ENCODE data around the gene COQ8A. TPM values are rescaled to one million over a fixed set of nuclear protein-coding genes. Genes with fewer than 3 reads are reported as not detected.
"Not testable (repeated sequence)": the region's sequence is repeated elsewhere in the genome, so short reads cannot be mapped to it uniquely, and the experiment has no call there.

The COQ8A gene
- total RNA-seq, 2 donors from 2014 or later = 116 to 134 TPM

DNA sequence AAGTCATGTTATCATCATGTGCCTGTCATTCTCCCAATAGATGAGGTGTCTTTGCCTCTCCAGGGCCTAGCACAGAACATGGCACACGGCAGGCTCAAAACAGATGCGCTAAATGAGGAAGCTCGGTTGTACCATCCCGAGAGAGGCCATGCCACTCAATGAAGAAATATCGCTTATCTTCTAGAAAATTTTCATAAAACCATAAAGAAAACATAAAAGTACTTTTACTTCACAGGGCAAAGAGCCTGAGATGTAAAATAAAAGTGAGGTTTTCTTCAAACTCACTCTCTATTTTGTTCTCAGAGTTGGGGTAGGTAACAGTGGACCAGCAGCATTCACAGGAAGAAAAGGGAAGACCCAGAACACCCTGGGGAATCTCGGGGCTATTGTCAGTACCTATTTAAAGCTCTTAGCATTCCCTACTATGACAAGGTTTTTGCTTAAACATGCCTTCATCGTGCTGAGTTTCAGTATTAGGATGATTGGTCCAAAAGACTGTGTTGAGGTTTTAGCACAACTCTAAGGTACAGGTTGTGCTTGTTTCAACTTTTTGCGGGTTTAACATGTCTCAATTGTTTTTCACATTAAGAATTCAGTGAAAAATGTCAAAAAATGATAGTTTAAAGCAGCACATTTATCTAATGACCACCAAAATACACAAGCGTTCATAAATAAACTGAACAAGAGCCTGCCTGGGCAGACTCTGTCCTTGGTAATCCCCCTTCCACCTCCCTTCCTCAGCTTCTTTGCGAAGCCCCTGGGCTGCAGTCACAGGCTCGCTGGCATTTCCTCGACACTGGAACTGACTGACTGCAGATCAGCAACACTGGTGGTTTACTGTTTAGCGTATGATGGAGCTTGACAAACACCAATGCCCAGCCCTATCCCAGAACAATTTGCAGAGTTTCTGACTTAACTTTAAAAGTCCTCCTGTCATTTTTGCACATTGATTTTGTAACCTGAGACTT lies 55.6 kb downstream of the COQ8A start:
- ATAC-seq = no peak
- DNase-seq = no peak
- TF ChIP-seq, protein P1, sequence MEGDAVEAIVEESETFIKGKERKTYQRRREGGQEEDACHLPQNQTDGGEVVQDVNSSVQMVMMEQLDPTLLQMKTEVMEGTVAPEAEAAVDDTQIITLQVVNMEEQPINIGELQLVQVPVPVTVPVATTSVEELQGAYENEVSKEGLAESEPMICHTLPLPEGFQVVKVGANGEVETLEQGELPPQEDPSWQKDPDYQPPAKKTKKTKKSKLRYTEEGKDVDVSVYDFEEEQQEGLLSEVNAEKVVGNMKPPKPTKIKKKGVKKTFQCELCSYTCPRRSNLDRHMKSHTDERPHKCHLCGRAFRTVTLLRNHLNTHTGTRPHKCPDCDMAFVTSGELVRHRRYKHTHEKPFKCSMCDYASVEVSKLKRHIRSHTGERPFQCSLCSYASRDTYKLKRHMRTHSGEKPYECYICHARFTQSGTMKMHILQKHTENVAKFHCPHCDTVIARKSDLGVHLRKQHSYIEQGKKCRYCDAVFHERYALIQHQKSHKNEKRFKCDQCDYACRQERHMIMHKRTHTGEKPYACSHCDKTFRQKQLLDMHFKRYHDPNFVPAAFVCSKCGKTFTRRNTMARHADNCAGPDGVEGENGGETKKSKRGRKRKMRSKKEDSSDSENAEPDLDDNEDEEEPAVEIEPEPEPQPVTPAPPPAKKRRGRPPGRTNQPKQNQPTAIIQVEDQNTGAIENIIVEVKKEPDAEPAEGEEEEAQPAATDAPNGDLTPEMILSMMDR (IDR thresholded peaks at IDR 0.05) = no peak
- TF ChIP-seq POLR2A (IDR thresholded peaks at IDR 0.05) = no peak
- WGBS, 2 donors = 82 to 85% methylated on average over 13 of the region's 13 CpGs
- intact Hi-C loops (cut with DNase I) = no loop called here
- Histone ChIP-seq H3K27ac (no peak overlapping the region), H3K9me3 (no peaks in the 10 kb centered on the region), H3K36me3 (replicated peaks in 1 of 2; ENCODE audit: insufficient read depth in 1 of 2, low read depth in 2 of 2) (no peaks in the 10 kb centered on the region), H3K27me3 (no peaks in the 10 kb centered on the region), H3K4me1 (peaks cover 7% of the 10 kb centered on the region), H3K4me3 (no peak overlapping the region)

DNA sequence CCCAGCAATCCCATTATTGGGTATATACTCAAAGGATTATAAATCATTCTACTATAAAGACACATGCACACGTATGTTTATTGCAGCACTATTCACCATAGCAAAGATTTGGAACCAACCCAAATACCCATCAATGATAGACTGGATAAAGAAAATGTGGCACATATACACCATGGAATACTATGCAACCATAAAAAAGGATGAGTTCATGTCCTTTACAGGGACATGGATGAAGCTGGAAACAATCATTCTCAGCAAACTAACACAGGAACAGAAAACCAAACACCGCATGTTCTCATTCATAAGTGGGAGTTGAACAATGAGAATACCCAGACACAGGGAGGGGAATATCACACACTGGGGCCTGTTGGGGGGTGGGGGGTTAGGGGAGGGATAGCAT lies 59.5 kb downstream of the COQ8A start:
- H3K27me3 ChIP-seq; H3K9me3 ChIP-seq; H3K4me1 ChIP-seq; H3K27ac ChIP-seq; H3K36me3 ChIP-seq (replicated peaks in 1 of 2; ENCODE audit: insufficient read depth in 1 of 2, low read depth in 2 of 2); ATAC-seq; intact Hi-C loops (cut with DNase I); DNase-seq; H3K4me3 ChIP-seq: not testable (repeated sequence)
- 93 to 98% methylated on average over 2 of the region's 2 CpGs for WGBS, 2 donors

DNA sequence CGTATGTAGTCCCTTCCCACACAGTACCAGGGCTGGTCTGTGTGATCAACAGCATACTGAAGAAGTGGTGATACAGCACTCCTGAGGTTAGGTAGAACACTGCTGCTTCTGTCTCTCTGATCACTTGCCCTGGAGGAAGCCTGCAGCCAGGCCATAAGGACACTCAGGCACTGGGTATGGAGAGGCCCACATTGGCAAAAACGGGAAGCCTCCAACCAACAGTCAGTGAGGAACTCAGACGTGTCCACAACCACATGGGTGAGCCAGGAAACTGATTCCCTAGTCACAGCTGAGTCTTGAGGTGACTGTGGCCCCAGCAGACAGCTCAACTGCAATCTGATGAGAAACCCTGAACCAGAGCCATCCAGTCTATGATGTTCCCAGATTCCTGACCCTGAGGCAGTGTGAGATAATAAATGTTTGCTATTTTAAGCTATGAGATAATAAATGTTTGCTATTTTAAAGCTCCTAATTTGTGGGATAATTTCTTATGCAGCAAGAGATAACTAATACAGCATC lies 62.5 kb downstream of the COQ8A start:
- DNase-seq (no peak), ATAC-seq (no peak)
- Histone ChIP-seq H3K36me3 (replicated peaks in 1 of 2; ENCODE audit: insufficient read depth in 1 of 2, low read depth in 2 of 2) (peaks cover 0 to 2% of the 10 kb centered on the region in 2 donors), H3K9me3 (no peaks in the 10 kb centered on the region), H3K27ac (no peak overlapping the region), H3K4me1 (no peaks in the 10 kb centered on the region), H3K27me3 (no peaks in the 10 kb centered on the region), H3K4me3 (no peak overlapping the region)
- intact Hi-C loops (cut with DNase I) = no loop called here
- WGBS, 2 donors = 50 to 54% methylated on average over 3 of the region's 3 CpGs
- TF ChIP-seq POLR2A (IDR thresholded peaks at IDR 0.05) = no peak
- TF ChIP-seq, protein P1 (IDR thresholded peaks at IDR 0.05) = no peak

DNA sequence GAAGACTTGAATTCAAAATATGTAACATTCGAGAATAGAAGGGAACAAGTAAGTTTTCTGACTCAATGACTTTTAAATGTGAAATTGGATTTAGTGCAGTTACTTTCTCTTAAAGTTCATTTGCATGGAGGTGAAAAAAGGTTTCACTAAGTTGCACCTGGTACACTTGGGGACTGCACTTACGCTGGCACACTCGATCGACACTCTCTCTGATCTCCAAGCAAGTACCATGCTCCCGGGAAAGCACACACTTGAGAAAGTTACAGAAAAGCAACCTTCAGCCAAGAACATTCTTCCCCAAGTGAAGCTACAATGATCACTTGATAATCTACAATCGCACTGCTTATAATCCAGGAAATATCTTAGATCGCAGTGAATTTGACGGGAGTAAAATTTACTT lies 63.1 kb downstream of the COQ8A start:
- WGBS, 2 donors = 95 to 97% methylated on average over 8 of the region's 8 CpGs
- Histone ChIP-seq H3K4me1 (no peaks in the 10 kb centered on the region), H3K9me3 (no peaks in the 10 kb centered on the region), H3K27ac (no peak overlapping the region), H3K36me3 (replicated peaks in 1 of 2; ENCODE audit: insufficient read depth in 1 of 2, low read depth in 2 of 2) (peaks cover 0 to 2% of the 10 kb centered on the region in 2 donors), H3K27me3 (no peaks in the 10 kb centered on the region), H3K4me3 (no peak overlapping the region)
- TF ChIP-seq, protein P1 (IDR thresholded peaks at IDR 0.05) = no peak
- TF ChIP-seq POLR2A (IDR thresholded peaks at IDR 0.05) = no peak
- DNase-seq = no peak
- intact Hi-C loops (cut with DNase I) = no loop called here
- ATAC-seq = no peak

DNA sequence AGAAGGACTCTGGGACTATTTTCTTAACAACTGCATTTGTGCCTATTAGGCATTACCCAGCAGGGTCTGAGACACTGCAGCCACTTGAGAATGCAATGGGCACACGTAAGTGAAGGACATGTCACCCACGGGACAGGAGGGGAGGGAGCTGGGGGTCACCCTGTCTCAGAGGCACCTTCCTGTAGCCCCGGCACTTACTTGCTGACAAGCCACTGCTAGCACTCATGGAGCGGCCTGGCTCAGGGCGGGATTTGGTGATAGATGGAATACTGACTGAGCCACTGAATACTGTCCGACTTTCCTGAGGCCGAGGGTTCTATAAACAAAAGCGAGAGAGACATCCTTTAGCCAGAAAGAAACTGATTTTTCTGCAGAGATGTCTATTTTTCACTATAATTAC lies 64.7 kb downstream of the COQ8A start:
- intact Hi-C loops (cut with DNase I) = no loop called here
- WGBS, 2 donors = 93 to 98% methylated on average over 8 of the region's 8 CpGs

More for the DNA sequence above, 64.7 kb downstream of the COQ8A start:
- Histone ChIP-seq H3K4me3 (no peak overlapping the region), H3K9me3 (no peaks in the 10 kb centered on the region), H3K27me3 (no peaks in the 10 kb centered on the region), H3K27ac (no peak overlapping the region), H3K36me3 (replicated peaks in 1 of 2; ENCODE audit: insufficient read depth in 1 of 2, low read depth in 2 of 2) (peaks cover 0 to 2% of the 10 kb centered on the region in 2 donors), H3K4me1 (no peaks in the 10 kb centered on the region)
- TF ChIP-seq POLR2A (IDR thresholded peaks at IDR 0.05) = no peak
- TF ChIP-seq, protein P1 (IDR thresholded peaks at IDR 0.05) = no peak
- no peak for DNase-seq
- ATAC-seq = no peak
